ENCODE results near the gene CRACR2A. TPM values are rescaled to one million over a fixed set of nuclear protein-coding genes. Genes with fewer than 3 reads are reported as not detected.

The CRACR2A gene
- total RNA-seq, 2 experiments from 2014 or later: 32.4 to 34.3 TPM

- DNase-seq: no peak
- Mint-ChIP-seq H3K4me1 (no peaks in the 10 kb centered on the region), H3K27me3 (no peaks in the 10 kb centered on the region), H3K4me3 (no peak overlapping the region), H3K9me3 (no peaks in the 10 kb centered on the region), H3K36me3 (ENCODE audit: low read depth) (no peaks in the 10 kb centered on the region), H3K27ac (no peak overlapping the region)
- ChIA-PET POLR2A (no interaction called here), CTCF (no interaction called here)
Observed at GRCh38 chr12:3594966-3595365, 157.9 kb downstream of the CRACR2A start.

- ChIA-PET CTCF (no interaction called here), POLR2A (no interaction called here)
- no peaks in the 10 kb centered on the region for H3K36me3 Mint-ChIP-seq (ENCODE audit: low read depth)
- no peaks in the 10 kb centered on the region for H3K27me3 Mint-ChIP-seq
- no peak overlapping the region for H3K27ac Mint-ChIP-seq
- H3K4me3 Mint-ChIP-seq: no peak overlapping the region
- H3K4me1 Mint-ChIP-seq: no peaks in the 10 kb centered on the region
- no peaks in the 10 kb centered on the region for H3K9me3 Mint-ChIP-seq
- no peak for DNase-seq
Observed at GRCh38 chr12:3593906-3594483, 158.9 kb downstream of the CRACR2A start.

GRCh38 chr12:3592856-3593625 is 159.9 kb downstream of the CRACR2A start:
- CTCF ChIA-PET: no interaction called here
- Mint-ChIP-seq H3K9me3 (no peaks in the 10 kb centered on the region), H3K4me3 (no peak overlapping the region), H3K27ac (no peak overlapping the region), H3K4me1 (no peaks in the 10 kb centered on the region), H3K36me3 (ENCODE audit: low read depth) (no peaks in the 10 kb centered on the region), H3K27me3 (peaks cover 5% of the 10 kb centered on the region)
- no peak for DNase-seq
- POLR2A ChIA-PET: no interaction called here

- no peak for DNase-seq
- peaks cover 3% of the 10 kb centered on the region for H3K4me1 Mint-ChIP-seq
- no peak overlapping the region for H3K4me3 Mint-ChIP-seq
- CTCF ChIA-PET: no interaction called here
- no peaks in the 10 kb centered on the region for H3K36me3 Mint-ChIP-seq (ENCODE audit: low read depth)
- peaks cover 12% of the 10 kb centered on the region for H3K27me3 Mint-ChIP-seq
- POLR2A ChIA-PET: no interaction called here
- no peak overlapping the region for H3K27ac Mint-ChIP-seq
- no peaks in the 10 kb centered on the region for H3K9me3 Mint-ChIP-seq
Observed at GRCh38 chr12:3589745-3590144, 163.2 kb downstream of the CRACR2A start.

- no peak overlapping the region for H3K27ac Mint-ChIP-seq
- peaks cover 14% of the 10 kb centered on the region for H3K27me3 Mint-ChIP-seq
- ChIA-PET POLR2A (no interaction called here), CTCF (no interaction called here)
- H3K4me1 Mint-ChIP-seq: peaks cover 3% of the 10 kb centered on the region
- no peak overlapping the region for H3K4me3 Mint-ChIP-seq
- H3K9me3 Mint-ChIP-seq: no peaks in the 10 kb centered on the region
- no peak for DNase-seq
- H3K36me3 Mint-ChIP-seq (ENCODE audit: low read depth): no peaks in the 10 kb centered on the region
Observed at GRCh38 chr12:3587402-3588013, 165.4 kb downstream of the CRACR2A start.

GRCh38 chr12:3583656-3584334 is 169.1 kb downstream of the CRACR2A start:
- H3K4me3 Mint-ChIP-seq: no peak overlapping the region
- H3K27ac Mint-ChIP-seq: no peak overlapping the region
- no peaks in the 10 kb centered on the region for H3K9me3 Mint-ChIP-seq
- DNase-seq: no peak
- CTCF ChIA-PET: interaction anchor here (0.6 kb wide), 1 partner anchor 221 kb away, joined by 3 read pairs; no protein-coding TSS in a partner anchor
- no peaks in the 10 kb centered on the region for H3K36me3 Mint-ChIP-seq (ENCODE audit: low read depth)
- peaks cover 3% of the 10 kb centered on the region for H3K4me1 Mint-ChIP-seq
- POLR2A ChIA-PET: no interaction called here
- H3K27me3 Mint-ChIP-seq: peaks cover 21% of the 10 kb centered on the region

GRCh38 chr12:3580094-3580749 is 172.7 kb downstream of the CRACR2A start:
- no peak for DNase-seq
- Mint-ChIP-seq H3K4me1 (no peaks in the 10 kb centered on the region), H3K9me3 (no peaks in the 10 kb centered on the region), H3K27me3 (peaks cover 15% of the 10 kb centered on the region), H3K36me3 (ENCODE audit: low read depth) (no peaks in the 10 kb centered on the region), H3K4me3 (no peak overlapping the region), H3K27ac (no peak overlapping the region)
- POLR2A ChIA-PET: no interaction called here
- CTCF ChIA-PET: no interaction called here

GRCh38 chr12:3579446-3580093 is 173.3 kb downstream of the CRACR2A start:
- Mint-ChIP-seq H3K36me3 (ENCODE audit: low read depth) (no peaks in the 10 kb centered on the region), H3K27ac (no peak overlapping the region), H3K27me3 (peaks cover 14% of the 10 kb centered on the region), H3K4me1 (no peaks in the 10 kb centered on the region), H3K4me3 (no peak overlapping the region), H3K9me3 (no peaks in the 10 kb centered on the region)
- no peak for DNase-seq
- ChIA-PET CTCF (no interaction called here), POLR2A (no interaction called here)

GRCh38 chr12:3578557-3578956 is 174.4 kb downstream of the CRACR2A start:
- ChIA-PET POLR2A (no interaction called here), CTCF (no interaction called here)
- H3K27ac Mint-ChIP-seq: no peak overlapping the region
- no peak overlapping the region for H3K4me3 Mint-ChIP-seq
- H3K4me1 Mint-ChIP-seq: no peaks in the 10 kb centered on the region
- H3K9me3 Mint-ChIP-seq: no peaks in the 10 kb centered on the region
- no peaks in the 10 kb centered on the region for H3K36me3 Mint-ChIP-seq (ENCODE audit: low read depth)
- DNase-seq: no peak
- peaks cover 16% of the 10 kb centered on the region for H3K27me3 Mint-ChIP-seq

GRCh38 chr12:3576891-3577290 is 176.0 kb downstream of the CRACR2A start:
- Mint-ChIP-seq H3K27ac (no peak overlapping the region), H3K27me3 (peaks cover 27% of the 10 kb centered on the region), H3K4me1 (no peaks in the 10 kb centered on the region), H3K4me3 (no peak overlapping the region), H3K36me3 (ENCODE audit: low read depth) (no peaks in the 10 kb centered on the region), H3K9me3 (no peaks in the 10 kb centered on the region)
- DNase-seq: no peak
- ChIA-PET CTCF (no interaction called here), POLR2A (no interaction called here)

- Mint-ChIP-seq H3K9me3 (no peaks in the 10 kb centered on the region), H3K4me3 (no peak overlapping the region), H3K27me3 (peaks cover 27% of the 10 kb centered on the region), H3K27ac (no peak overlapping the region), H3K36me3 (ENCODE audit: low read depth) (no peaks in the 10 kb centered on the region), H3K4me1 (no peaks in the 10 kb centered on the region)
- DNase-seq: no peak
- ChIA-PET POLR2A (no interaction called here), CTCF (no interaction called here)
Observed at GRCh38 chr12:3574986-3575385, 177.9 kb downstream of the CRACR2A start.

GRCh38 chr12:3572560-3572959 is 180.3 kb downstream of the CRACR2A start:
- ChIA-PET POLR2A (no interaction called here), CTCF (no interaction called here)

GRCh38 chr12:3571724-3572123 is 181.2 kb downstream of the CRACR2A start:
- no peaks in the 10 kb centered on the region for H3K4me1 Mint-ChIP-seq
- no peaks in the 10 kb centered on the region for H3K36me3 Mint-ChIP-seq (ENCODE audit: low read depth)
- POLR2A ChIA-PET: no interaction called here
- H3K9me3 Mint-ChIP-seq: no peaks in the 10 kb centered on the region
- CTCF ChIA-PET: no interaction called here
- no peak overlapping the region for H3K4me3 Mint-ChIP-seq
- no peak for DNase-seq
- peaks cover 20% of the 10 kb centered on the region for H3K27me3 Mint-ChIP-seq
- H3K27ac Mint-ChIP-seq: no peak overlapping the region

More at GRCh38 chr12:3572560-3572959, 180.3 kb downstream of the CRACR2A start:
- DNase-seq: no peak
- peaks cover 24% of the 10 kb centered on the region for H3K27me3 Mint-ChIP-seq
- H3K36me3 Mint-ChIP-seq (ENCODE audit: low read depth): no peaks in the 10 kb centered on the region
- H3K4me1 Mint-ChIP-seq: no peaks in the 10 kb centered on the region
- no peak overlapping the region for H3K4me3 Mint-ChIP-seq
- no peak overlapping the region for H3K27ac Mint-ChIP-seq
- no peaks in the 10 kb centered on the region for H3K9me3 Mint-ChIP-seq

All from activated CD4-positive, alpha-beta memory T cell treated with anti-CD3 and anti-CD28 coated beads, Interleukin-2, amount 10 ng/mL, durations not matched to agents 7 days and 5 days (primary cell).